ENCODE data around the gene LSMEM2. TPM values are rescaled to one million over a fixed set of nuclear protein-coding genes. Genes with fewer than 3 reads are reported as not detected.

The LSMEM2 gene
- total and polyA plus RNA-seq, 11 donors = 1.3 to 68.3 (median 29.7) TPM

GRCh38 chr3:50237754-50238548 lies 40.9 kb upstream of the LSMEM2 start:
- intact Hi-C loops (cut with DNase I) = loop anchor here in 3 of 10 donors (5.0 kb wide), 1 partner anchor 84 kb away; the partner anchor contains the start of gene HYAL2 (in 3 of the 3)
- peak overlapping the region; percentile 76 to 99 (median 94) for H3K27ac ChIP-seq
- H3K9me3 ChIP-seq = no peaks in the 10 kb centered on the region
- no peaks in the 10 kb centered on the region for H3K27me3 ChIP-seq
- peaks cover 18 to 73% (median 58%) of the 10 kb centered on the region in 12 donors for H3K4me1 ChIP-seq
- H3K4me3 ChIP-seq = peak overlapping the region; percentile 82 to 100 (median 93)
- peak; percentile 16 to 59 (median 52) for ATAC-seq
- TF ChIP-seq POLR2A (IDR thresholded peaks at IDR 0.05) (peak in 1 of 2 donors; percentile 64), CTCF (IDR thresholded peaks at IDR 0.05) (peak in 1 of 12 donors; percentile 3)
- WGBS, 4 donors = 1 to 3% (median 2%) methylated on average over 11 to 31 of the region's 31 CpGs
- peak; percentile 90 to 94 (median 93) for DNase-seq
- peaks cover 0 to 28% (median 0%) of the 10 kb centered on the region in 9 donors for H3K36me3 ChIP-seq

GRCh38 chr3:50238549-50239026 lies 40.3 kb upstream of the LSMEM2 start:
- WGBS, 4 donors = 14 to 29% (median 25%) methylated on average over 4 to 7 of the region's 7 CpGs
- ATAC-seq = peak; percentile 44 to 51 (median 47)
- TF ChIP-seq POLR2A (IDR thresholded peaks at IDR 0.05) (no peak), CTCF (IDR thresholded peaks at IDR 0.05) (peak in 1 of 12 donors; percentile 1)
- Histone ChIP-seq H3K36me3 (peaks cover 0 to 28% (median 0%) of the 10 kb centered on the region in 9 donors), H3K27me3 (no peaks in the 10 kb centered on the region), H3K4me1 (peaks cover 18 to 80% (median 64%) of the 10 kb centered on the region in 12 donors), H3K27ac (peak overlapping the region; percentile 76 to 99 (median 94)), H3K9me3 (no peaks in the 10 kb centered on the region), H3K4me3 (peak overlapping the region; percentile 82 to 100 (median 93))
- intact Hi-C loops (cut with DNase I) = loop anchor here in 3 of 10 donors (5.0 kb wide), 1 partner anchor 84 kb away; the partner anchor contains the start of gene HYAL2 (in 3 of the 3)
- peak; percentile 87 to 94 (median 91) for DNase-seq

GRCh38 chr3:50239649-50240048 lies 39.2 kb upstream of the LSMEM2 start:
- intact Hi-C loops (cut with DNase I) = loop anchor here in 3 of 10 donors (5.0 kb wide), 1 partner anchor 83 kb away; the partner anchor contains the start of gene HYAL2 (in 3 of the 3)
- Histone ChIP-seq H3K27me3 (no peaks in the 10 kb centered on the region), H3K4me1 (peaks cover 18 to 90% (median 75%) of the 10 kb centered on the region in 12 donors), H3K4me3 (peak overlapping the region in 7 of 12 donors; percentile 82 to 100 (median 94)), H3K36me3 (peaks cover 0 to 35% (median 4%) of the 10 kb centered on the region in 9 donors), H3K9me3 (no peaks in the 10 kb centered on the region), H3K27ac (peak overlapping the region; percentile 10 to 99 (median 94))
- 54 to 79% (median 62%) methylated on average over 3 to 4 of the region's 4 CpGs; no CpG with 5 or more reads in 1 of the 4 donors for WGBS, 4 donors
- no peak for DNase-seq
- TF ChIP-seq CTCF (IDR thresholded peaks at IDR 0.05) = no peak
- no peak for TF ChIP-seq POLR2A (IDR thresholded peaks at IDR 0.05)
- ATAC-seq = no peak

GRCh38 chr3:50241163-50241562 lies 37.7 kb upstream of the LSMEM2 start:
- peak in 1 of 5 donors; percentile 41 for DNase-seq
- Histone ChIP-seq H3K36me3 (peaks cover 0 to 45% (median 4%) of the 10 kb centered on the region in 9 donors), H3K4me3 (peak overlapping the region in 4 of 12 donors; percentile 17 to 39 (median 24)), H3K4me1 (peaks cover 21 to 99% (median 81%) of the 10 kb centered on the region in 12 donors), H3K27ac (peak overlapping the region in 11 of 12 donors; percentile 85 to 99 (median 94)), H3K9me3 (no peaks in the 10 kb centered on the region), H3K27me3 (no peaks in the 10 kb centered on the region)
- intact Hi-C loops (cut with DNase I) = no loop called here
- no peak for ATAC-seq
- TF ChIP-seq POLR2A (IDR thresholded peaks at IDR 0.05) (no peak), CTCF (IDR thresholded peaks at IDR 0.05) (no peak)
- 47 to 72% (median 60%) methylated on average over 4 of the region's 4 CpGs for WGBS, 4 donors
